Activated naive CD4-positive, alpha-beta T cell treated with anti-CD3 and anti-CD28 coated beads, Interleukin-2, amount 50 U/mL, for 16 hours (primary cell): ENCODE data around the gene CPA5.
"Not testable (repeated sequence)": the region's sequence is repeated elsewhere in the genome, so short reads cannot be mapped to it uniquely, and the experiment has no call there.

Experiments used
- DNase-seq: peaks from one replicate; pipeline ENCODE4 v3.0.0-alpha.2; 2020

Gene CPA5

DNA sequence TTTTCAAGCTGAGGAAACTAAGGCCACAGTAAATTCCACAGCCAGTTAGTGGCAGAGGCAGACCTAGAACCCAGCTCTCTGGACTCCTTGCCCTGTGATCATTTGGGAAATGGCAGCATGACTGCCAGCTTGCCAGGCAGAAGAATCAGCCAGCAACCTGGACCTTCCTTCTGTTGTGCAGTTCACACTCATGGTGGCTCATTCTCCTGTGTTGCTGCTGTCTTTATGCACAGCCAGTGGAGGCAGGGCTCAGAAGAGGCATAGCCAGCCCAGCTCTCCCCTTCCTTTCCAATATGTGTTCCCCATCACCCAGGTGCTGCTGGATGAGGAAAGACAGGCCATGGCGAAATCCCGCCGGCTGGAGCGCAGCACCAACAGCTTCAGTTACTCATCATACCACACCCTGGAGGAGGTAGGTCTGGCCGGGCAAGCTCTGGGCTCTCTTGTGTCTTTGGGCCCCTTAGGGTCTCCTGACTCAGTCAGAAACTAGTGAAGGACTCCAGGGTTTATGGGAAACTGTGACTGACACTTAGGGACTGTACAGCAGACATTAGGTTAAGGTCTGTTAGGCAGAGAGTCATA is 14.8 kb downstream of the CPA5 start:
- DNase-seq: no peak

DNA sequence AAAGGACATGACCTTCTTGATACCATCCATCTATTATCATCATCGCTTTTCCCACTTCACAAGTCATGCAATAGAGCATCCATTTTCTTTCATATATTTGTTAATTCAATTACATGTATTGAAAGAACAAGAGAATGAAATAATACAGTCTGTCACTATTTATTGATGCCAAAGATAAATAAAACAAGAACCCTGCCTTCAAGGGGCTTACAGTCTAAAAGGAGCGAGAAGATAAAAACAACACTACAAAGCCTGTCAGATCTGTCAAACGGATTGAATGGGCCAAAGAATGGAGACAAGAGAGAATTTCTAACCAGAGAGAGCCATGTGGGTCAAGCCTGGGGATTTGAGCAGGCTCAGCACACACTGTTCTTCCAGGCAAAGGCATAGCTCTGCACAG is 15.9 kb downstream of the CPA5 start:
- no peak for DNase-seq

DNA sequence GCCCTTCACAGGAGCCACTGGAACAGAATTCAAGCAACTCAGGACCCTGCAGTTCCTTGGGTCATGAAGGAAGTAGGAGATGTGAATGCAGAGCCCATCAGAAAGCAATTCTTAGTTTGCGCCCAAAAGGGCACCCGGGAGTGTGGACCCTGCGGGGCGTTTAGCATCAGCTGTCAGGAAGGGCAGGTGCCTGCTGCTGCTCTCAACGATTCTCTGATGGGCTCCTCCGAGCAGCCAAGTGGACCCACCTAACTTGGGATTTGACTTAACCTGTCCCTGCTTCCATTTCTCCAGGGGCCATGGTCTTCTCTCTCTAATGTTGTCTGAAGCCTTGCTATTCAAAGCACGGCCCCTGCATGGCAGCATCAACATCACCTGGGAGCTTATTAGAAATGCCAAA is 17.1 kb downstream of the CPA5 start:
- DNase-seq: no peak

DNA sequence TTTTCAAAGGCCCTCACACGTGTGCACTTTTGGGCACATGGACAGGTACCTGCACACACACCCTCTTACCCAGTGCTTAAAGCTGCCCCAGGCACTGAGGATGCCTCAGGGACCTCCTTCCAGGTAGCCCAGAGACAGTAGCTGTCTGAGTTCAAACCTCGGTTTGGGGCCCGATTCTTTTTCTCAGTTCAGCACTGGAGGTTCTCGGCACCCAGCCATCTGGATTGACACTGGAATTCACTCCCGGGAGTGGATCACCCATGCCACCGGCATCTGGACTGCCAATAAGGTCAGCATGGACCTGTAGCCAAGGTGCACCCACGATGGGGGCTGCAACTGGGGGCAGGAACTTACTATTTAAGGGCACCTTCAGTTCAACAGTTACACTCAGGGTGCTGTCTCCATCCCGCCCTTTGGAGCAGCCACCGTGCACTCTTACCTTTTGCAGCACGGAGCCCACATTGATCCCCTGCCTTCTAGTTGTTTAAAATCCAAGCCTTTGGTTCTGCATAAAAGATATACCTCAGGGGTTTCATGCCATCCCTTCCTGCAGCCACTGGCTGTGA is 17.7 kb downstream of the CPA5 start:
- no peak for DNase-seq

DNA sequence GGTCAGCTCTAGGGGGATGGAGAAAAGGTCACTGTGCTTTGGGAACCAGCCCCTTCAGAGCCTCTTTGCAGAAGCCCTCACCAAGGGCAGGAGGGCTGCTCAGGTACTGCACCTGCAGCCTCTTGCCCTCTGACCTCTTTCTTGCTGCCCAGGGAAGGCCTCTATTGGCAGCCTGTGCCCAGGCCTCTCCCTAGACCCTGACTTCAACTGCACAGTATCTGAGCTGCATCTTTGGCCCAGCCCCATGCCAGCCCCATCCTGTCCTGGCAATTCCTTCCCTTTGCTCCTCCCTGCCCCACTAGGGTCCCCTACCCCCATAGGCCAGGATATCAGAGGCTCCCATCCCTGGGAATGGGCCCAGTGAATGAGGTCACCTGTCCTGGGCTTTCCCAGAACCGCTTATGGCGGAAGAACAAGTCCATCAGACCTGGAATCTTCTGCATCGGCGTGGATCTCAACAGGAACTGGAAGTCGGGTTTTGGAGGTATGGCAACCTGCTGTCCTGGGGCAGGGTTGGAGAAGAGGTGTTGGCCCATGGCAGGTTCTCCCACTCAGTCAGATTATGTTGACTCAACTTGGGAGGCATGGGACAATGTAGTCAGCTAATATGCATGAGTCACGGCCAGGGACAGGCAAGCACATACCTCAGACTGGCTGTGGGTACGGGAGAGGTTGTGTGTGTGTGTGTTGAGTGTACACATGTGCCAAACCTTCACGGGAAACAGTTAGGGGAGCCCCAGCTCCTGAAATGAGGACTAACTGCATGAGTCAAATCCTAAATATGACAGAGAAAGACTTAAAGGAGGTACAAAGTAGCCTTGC is 18.6 kb downstream of the CPA5 start:
- no peak for DNase-seq

DNA sequence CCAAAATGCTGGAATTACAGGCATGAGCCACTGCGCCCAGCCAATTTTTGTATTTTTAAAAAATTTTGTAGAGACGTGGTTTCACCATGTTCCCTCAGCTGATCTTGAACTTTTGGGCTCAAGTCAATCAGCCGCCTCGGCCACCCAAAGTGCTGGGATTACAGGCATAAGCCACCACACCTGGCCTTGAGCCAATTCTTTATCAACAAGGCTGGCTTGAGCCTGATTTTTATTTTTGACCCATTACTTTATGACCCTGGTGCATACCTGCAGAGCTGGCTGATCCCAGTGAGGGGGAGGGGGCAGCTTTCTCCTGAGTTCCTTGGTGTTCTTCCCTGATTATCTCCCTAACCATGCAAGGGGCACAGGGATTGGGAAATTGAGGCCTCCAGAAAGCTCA is 19.8 kb downstream of the CPA5 start:
- DNase-seq: no peak

DNA sequence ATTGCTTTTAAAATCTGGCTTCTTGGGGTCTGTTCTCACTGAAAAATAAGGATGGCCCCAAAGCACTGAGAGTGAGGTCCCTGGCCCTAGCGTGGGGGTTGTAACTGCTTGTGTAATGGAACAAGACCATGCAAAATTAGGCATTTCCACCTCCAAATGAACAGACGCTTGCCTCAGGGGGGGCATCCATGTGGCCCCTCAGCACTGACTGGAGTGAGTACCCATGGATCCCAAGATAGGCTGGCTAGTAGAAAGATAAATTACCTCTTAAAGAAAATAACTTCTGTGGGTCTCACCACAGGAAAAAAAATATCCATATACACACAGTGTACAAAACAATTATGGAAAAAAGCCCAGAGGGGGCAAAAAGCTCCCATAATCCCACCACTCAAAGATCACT is 20.5 kb downstream of the CPA5 start:
- no peak for DNase-seq

DNA sequence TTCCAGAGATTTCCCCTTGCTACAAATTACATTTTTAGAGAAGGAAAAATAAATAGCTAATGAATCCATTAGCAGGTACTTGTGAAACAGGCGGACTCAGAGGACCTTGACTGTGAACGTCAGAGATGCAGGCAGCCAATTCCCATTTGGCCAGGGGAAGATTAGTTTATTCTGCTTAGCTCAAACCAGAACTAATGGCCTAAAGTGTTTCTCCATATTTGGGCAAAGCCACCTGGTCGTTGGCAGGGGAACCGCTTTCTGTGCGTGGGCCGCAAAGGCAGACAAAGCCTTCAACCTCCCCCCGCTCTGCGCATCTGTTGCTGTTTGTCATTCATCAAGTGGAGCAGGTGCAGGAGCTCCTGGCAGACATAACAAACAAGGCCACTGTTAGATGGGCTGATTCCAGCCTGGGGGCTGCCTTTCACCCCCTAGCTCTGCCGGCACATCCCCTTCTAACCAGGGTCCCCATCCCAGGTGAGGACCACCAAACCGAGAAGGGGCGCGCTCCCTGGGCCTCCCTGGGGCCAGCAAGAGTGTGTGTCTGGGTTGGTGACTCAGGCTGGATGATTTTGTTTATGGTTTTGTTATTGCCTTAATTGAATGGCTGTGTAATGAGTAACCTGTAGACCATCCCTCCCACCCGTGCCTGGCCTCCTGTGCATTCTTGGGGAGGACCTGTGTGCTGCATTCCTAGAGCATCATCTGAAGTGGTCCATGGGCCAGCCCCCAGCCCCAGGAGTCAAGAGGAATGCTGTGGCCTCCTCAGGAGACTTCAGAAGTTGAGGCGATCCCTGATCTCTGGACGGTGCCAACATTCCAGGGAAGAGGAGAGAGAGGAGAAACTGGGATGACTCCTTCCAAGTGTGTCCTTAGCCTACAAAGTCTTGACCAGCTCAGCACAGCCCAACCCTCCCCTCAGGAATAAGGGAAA is 21.2 kb downstream of the CPA5 start:
- no peak for DNase-seq

DNA sequence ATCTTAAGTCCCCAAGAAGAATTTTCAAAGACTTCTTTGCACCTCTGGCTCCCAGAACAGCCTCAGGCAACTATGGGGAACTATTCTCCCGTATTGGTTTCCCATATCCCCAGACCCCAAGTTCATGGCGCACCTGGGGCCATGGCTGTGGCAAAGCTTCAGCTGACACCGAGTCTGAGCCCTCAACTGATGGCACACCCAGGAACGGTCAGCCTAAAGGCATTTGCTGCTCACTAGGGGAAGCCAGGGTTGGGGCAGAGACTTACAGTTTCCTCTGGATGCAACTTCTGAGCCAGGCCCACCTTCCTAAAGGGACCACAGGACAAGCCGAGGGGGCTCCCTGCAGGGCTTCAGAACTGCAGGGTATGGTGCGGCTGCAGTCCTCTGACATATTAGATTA is 21.9 kb downstream of the CPA5 start:
- DNase-seq: no peak

DNA sequence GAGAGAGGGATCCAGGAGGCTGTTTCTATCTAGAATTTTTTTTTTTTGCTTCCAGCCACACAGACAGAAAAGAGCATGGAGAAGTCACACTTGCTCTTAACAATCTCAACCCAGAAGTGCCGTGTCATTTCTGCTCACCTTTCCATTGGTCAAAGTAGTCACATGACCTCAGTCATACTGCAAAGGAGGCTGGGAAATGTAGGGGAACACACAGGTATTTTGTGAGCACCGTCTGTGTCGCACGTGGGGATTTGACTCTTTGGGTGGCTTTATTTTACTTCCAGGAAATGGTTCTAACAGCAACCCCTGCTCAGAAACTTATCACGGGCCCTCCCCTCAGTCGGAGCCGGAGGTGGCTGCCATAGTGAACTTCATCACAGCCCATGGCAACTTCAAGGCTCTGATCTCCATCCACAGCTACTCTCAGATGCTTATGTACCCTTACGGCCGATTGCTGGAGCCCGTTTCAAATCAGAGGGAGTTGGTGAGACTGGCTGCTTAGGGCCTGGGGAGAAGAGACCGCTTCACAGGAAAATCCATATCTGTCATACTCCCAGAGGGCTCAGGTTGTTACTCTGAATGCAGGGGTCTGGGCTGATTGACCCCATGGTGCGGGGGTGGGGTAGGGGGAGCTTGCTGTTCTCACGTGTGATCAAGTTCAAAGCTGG is 22.6 kb downstream of the CPA5 start:
- no peak for DNase-seq

DNA sequence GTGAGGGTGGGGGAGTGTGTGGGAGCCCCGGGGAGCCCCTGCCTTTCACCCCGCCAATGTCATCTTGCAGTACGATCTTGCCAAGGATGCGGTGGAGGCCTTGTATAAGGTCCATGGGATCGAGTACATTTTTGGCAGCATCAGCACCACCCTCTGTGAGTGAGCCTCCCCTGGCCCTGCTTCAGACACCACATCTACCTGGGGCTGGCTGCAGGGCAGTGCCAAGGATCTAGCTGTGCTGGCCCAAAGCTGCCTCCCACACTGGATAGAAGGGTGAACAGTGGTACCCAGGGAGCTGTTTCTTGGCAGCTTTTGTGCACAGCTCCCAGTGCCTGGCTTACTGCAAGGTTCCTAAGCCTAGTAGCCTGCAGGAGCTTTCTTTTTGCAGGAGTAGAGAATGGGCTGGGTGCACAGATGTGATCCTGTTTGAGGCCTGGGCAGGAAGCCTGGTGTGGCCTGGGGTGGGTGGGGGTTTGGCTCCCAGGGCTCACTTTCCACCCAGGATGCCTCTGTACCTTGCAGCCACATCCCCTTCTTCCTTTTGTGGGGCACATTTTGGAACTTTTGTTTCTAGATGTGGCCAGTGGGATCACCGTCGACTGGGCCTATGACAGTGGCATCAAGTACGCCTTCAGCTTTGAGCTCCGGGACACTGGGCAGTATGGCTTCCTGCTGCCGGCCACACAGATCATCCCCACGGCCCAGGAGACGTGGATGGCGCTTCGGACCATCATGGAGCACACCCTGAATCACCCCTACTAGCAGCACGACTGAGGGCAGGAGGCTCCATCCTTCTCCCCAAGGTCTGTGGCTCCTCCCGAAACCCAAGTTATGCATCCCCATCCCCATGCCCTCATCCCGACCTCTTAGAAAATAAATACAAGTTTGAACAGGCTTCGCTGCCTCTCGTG is 23.5 kb downstream of the CPA5 start:
- no peak for DNase-seq

DNA sequence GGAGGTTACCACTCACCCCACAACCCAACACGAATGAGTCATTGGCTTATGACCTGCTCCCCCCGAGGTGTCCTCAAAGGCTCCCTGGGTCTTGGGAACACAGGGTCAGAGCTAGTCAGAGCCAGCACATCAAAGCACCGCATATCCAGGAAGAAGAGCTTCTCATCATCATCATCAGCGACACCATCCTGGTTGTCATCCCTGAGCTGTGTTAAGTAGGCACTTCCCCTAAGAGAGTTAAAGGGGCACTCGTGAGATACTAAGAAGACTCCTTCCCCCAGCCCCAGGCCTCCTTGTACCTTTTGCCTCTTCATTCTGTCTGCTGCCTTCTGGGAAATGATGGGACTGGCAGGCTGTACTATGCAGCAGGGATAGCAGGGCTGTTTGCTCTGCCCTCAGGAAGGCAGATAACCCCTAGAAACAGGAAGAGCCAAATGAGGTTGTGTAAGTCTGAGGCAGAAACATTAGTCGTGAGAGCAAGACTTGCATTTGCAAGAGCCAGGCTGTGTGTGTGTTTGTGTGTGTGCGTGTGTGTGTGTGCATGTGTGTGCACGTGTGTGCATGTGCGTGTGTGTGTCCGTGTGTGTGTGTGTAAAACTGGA is 24.6 kb downstream of the CPA5 start:
- no peak for DNase-seq

DNA sequence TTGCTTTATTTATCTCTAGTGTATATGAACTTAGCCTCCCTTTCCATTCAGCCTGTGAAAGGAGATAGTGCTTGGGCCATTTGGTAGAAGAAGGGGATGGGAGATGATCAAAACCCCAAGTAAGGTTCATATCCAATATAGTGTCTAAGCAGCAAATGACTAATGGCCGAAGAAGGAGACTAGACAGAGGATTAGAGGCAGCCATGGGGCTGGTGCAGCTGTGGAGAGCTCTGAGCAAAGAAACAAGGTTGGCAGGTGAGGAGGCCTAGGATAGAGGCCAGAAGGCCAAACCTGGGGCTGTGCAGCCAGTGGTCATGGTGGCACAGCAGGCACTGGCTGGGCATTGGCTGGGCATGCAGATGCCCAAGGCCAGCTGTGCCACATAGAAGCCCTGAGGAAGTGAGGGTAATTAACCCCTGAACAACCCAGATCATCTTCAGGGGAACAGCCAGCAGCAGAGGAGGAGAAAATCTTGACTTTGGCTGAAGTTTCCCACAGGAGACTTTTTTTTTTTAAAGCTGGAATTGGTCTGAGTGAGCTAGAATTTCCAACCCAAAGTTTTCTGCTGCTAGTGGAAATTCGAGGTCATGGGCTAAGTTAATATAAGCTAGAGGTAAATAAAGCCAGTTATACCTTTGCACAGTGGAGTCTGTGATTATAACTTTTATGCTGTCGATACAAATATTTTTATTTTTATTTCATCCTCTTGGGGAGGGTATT is 25.4 kb downstream of the CPA5 start:
- DNase-seq: no peak

DNA sequence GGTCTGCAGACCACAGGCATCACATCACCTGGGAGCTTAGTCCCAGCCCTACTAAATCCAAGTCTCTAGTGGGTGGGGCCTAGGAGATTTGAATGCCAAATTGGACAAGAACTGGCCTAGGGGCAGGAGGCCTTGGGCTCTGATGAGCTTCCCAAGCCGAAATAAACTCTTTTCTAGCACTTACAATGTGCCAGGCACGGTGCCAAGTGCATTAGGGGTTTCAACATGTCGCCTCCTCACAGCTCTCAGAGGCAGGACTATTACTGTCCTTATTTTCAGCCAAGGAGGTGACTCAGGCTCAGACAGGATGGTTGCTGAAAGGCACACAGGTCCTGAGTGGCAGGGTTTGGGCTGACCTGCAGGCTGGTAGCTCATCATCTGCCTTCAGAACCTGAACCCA is 26.4 kb downstream of the CPA5 start:
- no peak for DNase-seq

DNA sequence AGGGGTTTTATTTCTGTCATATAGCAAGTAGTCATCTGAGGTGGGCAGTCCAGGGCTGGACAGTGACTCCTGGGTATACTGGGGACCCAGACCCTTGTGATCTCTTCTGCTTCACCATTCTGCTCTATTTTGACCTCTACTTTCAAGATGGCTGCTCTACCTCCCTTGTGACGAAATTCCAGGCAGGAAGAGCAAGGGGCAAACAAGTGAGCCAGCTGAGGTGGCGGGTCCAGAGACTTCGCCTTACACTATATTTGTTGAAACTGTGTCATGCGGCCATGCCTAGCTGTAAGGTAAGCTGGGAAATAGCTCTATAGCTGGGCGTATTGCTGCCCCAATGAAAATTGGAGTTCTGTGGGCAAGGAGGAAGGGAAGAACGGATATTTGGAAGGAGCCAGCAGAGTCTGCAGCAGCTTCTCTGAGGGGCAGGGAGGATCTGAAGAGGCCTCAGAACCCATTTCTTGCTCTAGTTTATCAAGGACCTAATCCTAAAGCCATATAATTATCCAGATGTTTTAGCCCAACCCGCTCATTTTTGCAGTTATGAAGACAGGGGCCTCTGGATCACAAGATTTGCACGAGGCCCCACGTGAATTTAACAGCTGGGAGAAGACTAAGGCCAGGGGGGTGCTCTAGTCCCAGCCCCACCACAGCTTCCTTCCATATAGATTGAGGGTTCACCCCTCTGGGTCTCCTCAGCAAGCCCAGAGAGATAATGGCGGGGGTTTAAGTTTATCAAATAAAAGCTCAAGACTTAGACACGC is 28.0 kb downstream of the CPA5 start:
- DNase-seq: no peak

DNA sequence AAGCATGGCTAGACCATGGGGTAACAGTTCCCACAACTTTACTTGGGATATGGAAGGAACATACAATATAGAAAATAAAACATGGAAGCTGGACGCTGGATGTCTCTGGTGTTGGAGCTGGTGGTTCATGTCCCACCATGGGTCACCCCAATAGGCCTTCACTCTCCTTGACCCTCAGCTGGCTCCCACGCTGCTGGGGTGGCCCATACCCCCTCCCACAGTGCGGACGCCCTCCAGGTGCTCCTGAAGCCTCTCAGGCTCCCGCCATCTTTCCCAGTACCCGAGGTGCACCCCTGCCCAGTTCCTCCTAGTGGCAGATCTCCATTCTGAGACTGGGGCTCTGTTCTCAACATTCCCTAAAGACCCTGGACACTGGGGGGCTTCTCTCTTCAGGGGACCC is 29.9 kb downstream of the CPA5 start:
- DNase-seq: no peak

DNA sequence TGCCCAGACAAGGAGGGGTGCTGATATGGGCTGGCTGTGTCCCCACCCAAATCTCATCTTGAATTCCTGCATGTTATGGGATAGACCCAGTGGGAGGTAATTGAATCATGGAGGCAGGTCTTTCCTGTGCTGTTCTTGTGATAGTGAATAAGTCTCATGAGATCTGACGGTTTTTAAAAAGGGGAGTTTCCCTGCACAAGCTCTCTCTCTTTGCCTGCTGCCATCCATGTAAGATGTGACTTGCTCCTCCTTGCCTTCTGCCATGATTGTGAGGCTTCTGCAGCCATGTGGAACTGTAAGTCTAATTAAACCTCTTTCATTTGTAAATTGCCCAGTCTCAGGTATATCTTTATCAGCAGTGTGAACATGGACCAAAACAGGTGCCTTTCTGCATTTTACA is 31.8 kb downstream of the CPA5 start:
- not testable (repeated sequence) for DNase-seq

DNA sequence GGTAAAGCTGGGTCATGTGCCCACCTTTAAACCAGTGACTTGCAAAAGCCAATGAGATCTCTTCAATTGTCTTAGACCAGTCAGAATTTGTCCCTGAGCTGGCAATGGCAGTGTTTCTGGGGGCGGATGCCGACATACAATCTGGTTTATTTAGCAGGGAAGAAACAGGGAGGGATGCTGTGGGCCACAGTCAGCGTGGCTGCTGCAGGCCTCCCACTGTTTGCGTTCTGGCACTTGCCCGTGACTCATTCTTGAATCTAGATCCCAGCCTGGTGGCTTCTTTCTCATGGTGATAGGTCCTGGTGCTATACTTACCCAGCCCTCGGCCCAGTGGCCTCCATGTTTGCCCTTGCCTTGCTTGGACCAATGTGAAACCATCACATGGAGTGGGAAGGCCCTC is 32.6 kb downstream of the CPA5 start:
- DNase-seq: no peak

DNA sequence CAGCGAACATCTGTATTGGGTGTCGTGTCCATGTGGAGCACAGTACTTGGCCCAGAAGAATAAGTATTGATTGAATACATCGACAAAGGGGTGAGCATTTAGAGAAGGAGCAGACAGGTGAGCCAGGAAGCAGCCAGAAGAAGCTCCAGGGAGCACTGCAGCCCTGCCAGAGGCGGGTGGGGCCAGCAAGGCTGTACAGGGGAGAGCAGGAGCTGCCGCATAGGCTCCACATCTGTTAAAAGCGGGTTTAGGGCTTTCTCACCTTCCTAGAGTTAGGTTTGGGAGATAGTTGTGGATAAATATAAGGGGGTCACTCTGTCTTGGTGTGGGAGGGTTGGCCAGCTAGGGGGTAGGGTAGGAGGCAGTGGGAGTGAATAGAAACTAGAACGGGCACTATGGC is 34.4 kb downstream of the CPA5 start:
- DNase-seq: no peak

DNA sequence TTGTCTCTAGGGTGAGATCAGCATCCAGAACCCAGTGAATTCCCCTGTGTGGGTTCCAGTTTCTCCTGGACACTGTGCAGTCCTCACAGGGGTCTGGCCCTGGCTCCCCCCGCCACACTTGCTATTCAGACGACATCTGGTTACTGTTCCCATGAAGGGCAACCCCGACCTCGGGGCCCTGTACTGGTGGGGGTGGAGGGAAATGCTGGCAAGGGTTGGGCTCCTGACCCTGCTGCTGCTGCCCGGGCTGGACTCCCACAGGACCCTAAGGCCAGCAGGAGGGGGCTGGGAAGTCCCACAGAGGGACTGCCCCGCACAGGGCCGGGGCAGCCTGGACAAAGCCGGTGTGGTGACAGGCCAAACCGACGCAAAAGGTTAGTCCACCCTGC is 34.9 kb downstream of the CPA5 start:
- DNase-seq: no peak
